Cardiac septum (tissue), 1 donor: Measurements from ENCODE around the gene U2AF1. TPM values are rescaled to one million over a fixed set of nuclear protein-coding genes. Genes with fewer than 3 reads are reported as not detected.
"Not testable (repeated sequence)": the region's sequence is repeated elsewhere in the genome, so short reads cannot be mapped to it uniquely, and the experiment has no call there.

Experiments used
- DNase-seq: peaks from one replicate; pipeline ENCODE4 v3.0.0-alpha.2; 2020; ENCODE audit warnings: low spot score
- intact Hi-C: fragments of 100-400 bp; cut with DNase I; formaldehyde crosslinking; loops from one replicate; pipeline ENCODE4 v1.14.0; 2022
- total RNA-seq: library from RNA; stranded (reverse); fragmentation: NEBNext Ultra II Directional; extraction: Animal tissue kit (Norgen Biotek cat#: 25700); gene quantifications from one replicate; pipeline ENCODE4 v1.2.1, GENCODE V29; 2021
- donor health status: DM: no; HTN: no; CAD: no.

Gene U2AF1
- total RNA-seq, 1 donor from 2014 or later, result 11.8 TPM

- intact Hi-C loops, DNase-seq: not testable (repeated sequence)
Measured at GRCh38 chr21:43089463-43089862, 17.9 kb downstream of the U2AF1 start.

GRCh38 chr21:43082587-43083300 lies 24.6 kb downstream of the U2AF1 start:
- DNase-seq, intact Hi-C loops: not testable (repeated sequence)

GRCh38 chr21:43076643-43077042 lies 30.7 kb downstream of the U2AF1 start:
- DNase-seq, intact Hi-C loops: not testable (repeated sequence)

GRCh38 chr21:43076023-43076637 lies 31.2 kb downstream of the U2AF1 start:
- DNase-seq, intact Hi-C loops: not testable (repeated sequence)

- DNase-seq, intact Hi-C loops: not testable (repeated sequence)
Measured at GRCh38 chr21:43075170-43076022, 32.0 kb downstream of the U2AF1 start, which contains the start of gene CBS. Gene CBS, minus strand, starts transcription at chr21:43075835. Its CDS starts 3,642 bp downstream, at chr21:43072193.

- intact Hi-C loops, DNase-seq: not testable (repeated sequence)
Measured at GRCh38 chr21:43074401-43075169, 32.8 kb downstream of the U2AF1 start.

GRCh38 chr21:43072742-43073141 lies 34.6 kb downstream of the U2AF1 start:
- intact Hi-C loops, DNase-seq: not testable (repeated sequence)

GRCh38 chr21:43069682-43070081 lies 37.7 kb downstream of the U2AF1 start:
- intact Hi-C loops, DNase-seq: not testable (repeated sequence)

- intact Hi-C loops, DNase-seq: not testable (repeated sequence)
Measured at GRCh38 chr21:43068065-43068464, 39.3 kb downstream of the U2AF1 start.

GRCh38 chr21:43066690-43067089 lies 40.7 kb downstream of the U2AF1 start:
- intact Hi-C loops, DNase-seq: not testable (repeated sequence)

- DNase-seq, result not testable (repeated sequence)
Measured at GRCh38 chr21:43065991-43066390, 41.4 kb downstream of the U2AF1 start.

GRCh38 chr21:43064265-43064917 lies 43.0 kb downstream of the U2AF1 start:
- intact Hi-C loops, DNase-seq: not testable (repeated sequence)

More at GRCh38 chr21:43065991-43066390, 41.4 kb downstream of the U2AF1 start:
- intact Hi-C loops, result not testable (repeated sequence)

- DNase-seq, intact Hi-C loops: not testable (repeated sequence)
Measured at GRCh38 chr21:43062955-43063664, 44.3 kb downstream of the U2AF1 start.

- intact Hi-C loops, DNase-seq: not testable (repeated sequence)
Measured at GRCh38 chr21:43053112-43053511, 54.3 kb downstream of the U2AF1 start.

GRCh38 chr21:43045876-43046821 lies 61.2 kb downstream of the U2AF1 start:
- DNase-seq, intact Hi-C loops: not testable (repeated sequence)

GRCh38 chr21:43045165-43045875 lies 62.0 kb downstream of the U2AF1 start:
- intact Hi-C loops, DNase-seq: not testable (repeated sequence)
